Panc1 (cell line): ENCODE results near the gene FANK1.

Experiments used
- CTCF ChIP-seq: fragments of 450-650 bp; IDR thresholded peaks from 2 replicates; pipeline ENCODE4 v1.5.1; 2017; ENCODE audit warnings: mild to moderate bottlenecking
- POLR2AphosphoS5 ChIP-seq: IDR thresholded peaks from 2 replicates; pipeline ENCODE4 v1.6.1; 2012; ENCODE audit warnings: mild to moderate bottlenecking, low read depth, low read length, moderate library complexity
- REST ChIP-seq, 2 experiments: IDR thresholded peaks; 2 replicates each; pipeline ENCODE4 v1.6.1; 2011 to 2012; ENCODE audit warnings: low read depth in 2 of 2, control low read depth in 1 of 2, low read length in 1 of 2, mild to moderate bottlenecking in 1 of 2, moderate library complexity in 1 of 2; ENCODE audit not compliant: insufficient read depth in 1 of 2
- SIN3A ChIP-seq: IDR thresholded peaks from 2 replicates; pipeline ENCODE4 v1.6.1; 2012; ENCODE audit warnings: low read depth, mild to moderate bottlenecking, low read length, moderate library complexity, borderline replicate concordance; ENCODE audit not compliant: insufficient read depth
- TCF7L2 ChIP-seq: IDR thresholded peaks from 2 replicates; pipeline ENCODE4 v1.6.1; 2011; ENCODE audit warnings: mild to moderate bottlenecking, low read depth, low read length, inconsistent platforms

GRCh38 chr10:125865120-125865519 lies 31.2 kb upstream of the FANK1 start:
- TF ChIP-seq CTCF, result no peak
- TF ChIP-seq POLR2AphosphoS5, result no peak
- no peak for TF ChIP-seq SIN3A
- TF ChIP-seq REST (IDR thresholded peaks at IDR 0.05; ENCODE audit: insufficient read depth in 1 of 2, low read depth in 2 of 2, low read length in 1 of 2), result no peak
- TF ChIP-seq TCF7L2, result no peak
